Measurements from ENCODE around the gene ENPP3. TPM values are rescaled to one million over a fixed set of nuclear protein-coding genes. Genes with fewer than 3 reads are reported as not detected.

The ENPP3 gene
- total RNA-seq, 2 experiments from 2014 or later, result 0.22 to 0.34 TPM

DNA sequence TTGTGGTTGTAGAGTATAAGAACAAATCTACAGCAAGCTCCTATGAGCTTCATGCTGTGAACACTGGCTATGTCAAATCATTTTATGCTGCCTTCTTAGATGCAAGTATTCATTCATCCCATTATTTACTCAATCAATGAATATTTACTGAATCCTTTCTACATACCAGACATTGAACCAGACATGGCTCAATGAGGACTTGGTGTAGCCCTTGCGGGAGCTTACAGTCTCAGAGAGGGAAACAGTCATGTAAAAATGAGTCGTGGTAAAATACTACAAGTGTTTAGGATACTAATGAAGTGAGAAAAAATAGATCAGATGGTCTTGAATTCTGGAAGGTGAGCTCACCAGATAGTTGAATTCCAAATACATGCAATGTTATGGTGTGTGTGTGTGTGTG is 125.9 kb downstream of the ENPP3 start:
- intact Hi-C loops (cut with DNase I, micrococcal nuclease), result no loop called here
- no peak for ATAC-seq (ENCODE audit: poor library complexity)
- ChIA-PET POLR2A (no interaction called here), CTCF (no interaction called here)
- Histone ChIP-seq H3K36me3 (ENCODE audit: insufficient read depth, low read length) (no peaks in the 10 kb centered on the region), H3K9me3 (ENCODE audit: control insufficient read depth in 1 of 2, insufficient read depth in 1 of 2, low read length in 2 of 2) (no peaks in the 10 kb centered on the region), H3K27me3 (ENCODE audit: control insufficient read depth in 1 of 2, insufficient read depth in 2 of 2, low read length in 2 of 2) (no peaks in the 10 kb centered on the region), H3K4me3 (ENCODE audit: low read length) (no peak overlapping the region), H3K4me1 (ENCODE audit: insufficient read depth, low read length) (no peaks in the 10 kb centered on the region), H3K27ac (ENCODE audit: low read depth in 1 of 2, low read length in 2 of 2) (no peak overlapping the region)
- Mint-ChIP-seq H3K4me1 (ENCODE audit: low read depth) (no peaks in the 10 kb centered on the region), H3K27me3 (peaks cover 19% of the 10 kb centered on the region), H3K36me3 (ENCODE audit: low read depth) (no peaks in the 10 kb centered on the region), H3K9me3 (no peaks in the 10 kb centered on the region), H3K4me3 (no peak overlapping the region), H3K27ac (no peak overlapping the region)
- DNase-seq, result no peak
- TF ChIP-seq, protein P1, sequence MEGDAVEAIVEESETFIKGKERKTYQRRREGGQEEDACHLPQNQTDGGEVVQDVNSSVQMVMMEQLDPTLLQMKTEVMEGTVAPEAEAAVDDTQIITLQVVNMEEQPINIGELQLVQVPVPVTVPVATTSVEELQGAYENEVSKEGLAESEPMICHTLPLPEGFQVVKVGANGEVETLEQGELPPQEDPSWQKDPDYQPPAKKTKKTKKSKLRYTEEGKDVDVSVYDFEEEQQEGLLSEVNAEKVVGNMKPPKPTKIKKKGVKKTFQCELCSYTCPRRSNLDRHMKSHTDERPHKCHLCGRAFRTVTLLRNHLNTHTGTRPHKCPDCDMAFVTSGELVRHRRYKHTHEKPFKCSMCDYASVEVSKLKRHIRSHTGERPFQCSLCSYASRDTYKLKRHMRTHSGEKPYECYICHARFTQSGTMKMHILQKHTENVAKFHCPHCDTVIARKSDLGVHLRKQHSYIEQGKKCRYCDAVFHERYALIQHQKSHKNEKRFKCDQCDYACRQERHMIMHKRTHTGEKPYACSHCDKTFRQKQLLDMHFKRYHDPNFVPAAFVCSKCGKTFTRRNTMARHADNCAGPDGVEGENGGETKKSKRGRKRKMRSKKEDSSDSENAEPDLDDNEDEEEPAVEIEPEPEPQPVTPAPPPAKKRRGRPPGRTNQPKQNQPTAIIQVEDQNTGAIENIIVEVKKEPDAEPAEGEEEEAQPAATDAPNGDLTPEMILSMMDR (IDR thresholded peaks at IDR 0.05), result no peak

DNA sequence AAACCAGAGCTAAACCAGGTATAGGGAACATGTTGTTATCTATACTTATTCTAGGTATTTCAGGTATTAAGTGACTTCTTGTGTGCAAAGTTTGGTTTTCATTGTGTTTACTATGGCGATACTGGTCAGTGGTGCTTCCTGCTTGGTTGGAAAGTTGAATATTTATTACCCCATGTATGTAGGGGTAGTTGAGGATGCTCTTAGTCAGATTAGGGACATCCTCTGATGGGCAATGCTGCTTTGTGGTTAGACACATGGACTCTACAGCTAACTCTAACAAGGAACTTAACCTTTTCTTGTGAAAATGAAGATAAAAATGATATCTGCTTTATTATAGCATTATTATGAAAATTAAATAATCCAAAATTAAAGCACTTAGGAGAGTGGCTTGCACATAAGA is 126.6 kb downstream of the ENPP3 start:
- ChIA-PET POLR2A (no interaction called here), CTCF (no interaction called here)
- no peaks in the 10 kb centered on the region for H3K36me3 ChIP-seq (ENCODE audit: insufficient read depth, low read length)
- TF ChIP-seq, protein P1 (IDR thresholded peaks at IDR 0.05), result no peak
- H3K4me3 ChIP-seq (ENCODE audit: low read length), result no peak overlapping the region
- DNase-seq, result no peak
- no peaks in the 10 kb centered on the region for H3K27me3 ChIP-seq (ENCODE audit: control insufficient read depth in 1 of 2, insufficient read depth in 2 of 2, low read length in 2 of 2)
- no peaks in the 10 kb centered on the region for H3K9me3 Mint-ChIP-seq
- no peaks in the 10 kb centered on the region for H3K4me1 Mint-ChIP-seq (ENCODE audit: low read depth)
- H3K27ac Mint-ChIP-seq, result no peak overlapping the region
- H3K27ac ChIP-seq (ENCODE audit: low read depth in 1 of 2, low read length in 2 of 2), result no peak overlapping the region
- ATAC-seq (ENCODE audit: poor library complexity), result no peak
- intact Hi-C loops (cut with DNase I, micrococcal nuclease), result no loop called here
- no peaks in the 10 kb centered on the region for H3K36me3 Mint-ChIP-seq (ENCODE audit: low read depth)
- H3K27me3 Mint-ChIP-seq, result peaks cover 17% of the 10 kb centered on the region
- no peak overlapping the region for H3K4me3 Mint-ChIP-seq
- H3K4me1 ChIP-seq (ENCODE audit: insufficient read depth, low read length), result no peaks in the 10 kb centered on the region
- H3K9me3 ChIP-seq (ENCODE audit: control insufficient read depth in 1 of 2, insufficient read depth in 1 of 2, low read length in 2 of 2), result no peaks in the 10 kb centered on the region

DNA sequence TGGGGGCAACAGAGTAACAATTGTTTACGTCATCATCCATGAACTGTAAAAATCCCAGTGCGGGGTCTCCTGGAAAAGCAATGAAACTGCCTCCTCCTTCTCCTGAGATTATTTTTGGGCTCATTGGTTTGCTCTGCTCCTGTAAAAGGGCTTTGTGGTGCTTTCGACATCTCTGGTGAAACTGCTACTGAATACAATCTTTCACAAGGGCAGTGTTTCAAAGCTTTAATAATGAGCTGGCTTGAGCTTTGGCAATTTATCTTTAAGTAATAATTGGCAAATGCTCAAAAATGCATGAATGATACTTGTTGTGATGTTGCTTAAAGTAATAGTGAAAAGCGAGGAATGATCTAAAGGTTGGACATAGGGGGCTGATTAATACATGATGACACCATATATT is 127.2 kb downstream of the ENPP3 start:
- Mint-ChIP-seq H3K4me3 (no peak overlapping the region), H3K4me1 (ENCODE audit: low read depth) (no peaks in the 10 kb centered on the region), H3K27ac (no peak overlapping the region), H3K36me3 (ENCODE audit: low read depth) (no peaks in the 10 kb centered on the region), H3K27me3 (peaks cover 17% of the 10 kb centered on the region), H3K9me3 (no peaks in the 10 kb centered on the region)
- POLR2A ChIA-PET, result no interaction called here
- no peaks in the 10 kb centered on the region for H3K4me1 ChIP-seq (ENCODE audit: insufficient read depth, low read length)
- no peak overlapping the region for H3K27ac ChIP-seq (ENCODE audit: low read depth in 1 of 2, low read length in 2 of 2)
- no peaks in the 10 kb centered on the region for H3K27me3 ChIP-seq (ENCODE audit: control insufficient read depth in 1 of 2, insufficient read depth in 2 of 2, low read length in 2 of 2)
- ATAC-seq (ENCODE audit: poor library complexity) (no peak), DNase-seq (no peak)
- no peak overlapping the region for H3K4me3 ChIP-seq (ENCODE audit: low read length)
- intact Hi-C loops (cut with DNase I, micrococcal nuclease), result no loop called here
- CTCF ChIA-PET, result no interaction called here
- TF ChIP-seq, protein P1 (IDR thresholded peaks at IDR 0.05), result no peak
- no peaks in the 10 kb centered on the region for H3K36me3 ChIP-seq (ENCODE audit: insufficient read depth, low read length)
- no peaks in the 10 kb centered on the region for H3K9me3 ChIP-seq (ENCODE audit: control insufficient read depth in 1 of 2, insufficient read depth in 1 of 2, low read length in 2 of 2)

All from CD4-positive, alpha-beta T cell (primary cell).